Measurements from ENCODE around the gene VWA3A.

DNA sequence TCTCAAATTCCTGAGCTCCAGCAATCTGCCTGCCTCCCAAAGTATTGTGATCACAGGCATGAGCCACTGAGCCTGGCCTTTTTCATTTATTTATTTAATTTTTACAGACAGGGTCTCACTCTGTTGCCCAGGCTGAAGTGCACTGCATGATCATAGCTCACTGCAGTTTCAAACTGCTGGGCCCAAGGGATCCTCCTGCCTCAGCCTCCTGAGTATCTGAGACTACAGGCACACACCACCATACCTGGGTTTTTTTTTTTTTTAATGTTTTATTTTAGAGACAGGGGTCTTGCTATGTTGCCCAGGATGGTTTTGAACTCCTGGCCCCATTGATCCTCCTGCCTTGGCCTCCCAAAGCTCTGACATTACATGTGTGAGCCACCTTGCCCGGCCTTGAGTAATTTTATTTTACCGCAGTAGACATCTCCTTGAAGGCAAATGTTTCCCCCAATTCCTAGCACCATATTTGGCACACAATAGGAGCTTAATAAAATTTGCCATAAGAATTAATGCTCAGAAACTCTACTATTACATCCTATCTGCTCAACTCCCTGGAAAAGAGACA is 111.8 kb downstream of the VWA3A start:
- TF ChIP-seq, protein P1, sequence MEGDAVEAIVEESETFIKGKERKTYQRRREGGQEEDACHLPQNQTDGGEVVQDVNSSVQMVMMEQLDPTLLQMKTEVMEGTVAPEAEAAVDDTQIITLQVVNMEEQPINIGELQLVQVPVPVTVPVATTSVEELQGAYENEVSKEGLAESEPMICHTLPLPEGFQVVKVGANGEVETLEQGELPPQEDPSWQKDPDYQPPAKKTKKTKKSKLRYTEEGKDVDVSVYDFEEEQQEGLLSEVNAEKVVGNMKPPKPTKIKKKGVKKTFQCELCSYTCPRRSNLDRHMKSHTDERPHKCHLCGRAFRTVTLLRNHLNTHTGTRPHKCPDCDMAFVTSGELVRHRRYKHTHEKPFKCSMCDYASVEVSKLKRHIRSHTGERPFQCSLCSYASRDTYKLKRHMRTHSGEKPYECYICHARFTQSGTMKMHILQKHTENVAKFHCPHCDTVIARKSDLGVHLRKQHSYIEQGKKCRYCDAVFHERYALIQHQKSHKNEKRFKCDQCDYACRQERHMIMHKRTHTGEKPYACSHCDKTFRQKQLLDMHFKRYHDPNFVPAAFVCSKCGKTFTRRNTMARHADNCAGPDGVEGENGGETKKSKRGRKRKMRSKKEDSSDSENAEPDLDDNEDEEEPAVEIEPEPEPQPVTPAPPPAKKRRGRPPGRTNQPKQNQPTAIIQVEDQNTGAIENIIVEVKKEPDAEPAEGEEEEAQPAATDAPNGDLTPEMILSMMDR (IDR thresholded peaks at IDR 0.05; ENCODE audit: low read depth, low read length, poor library complexity, severe bottlenecking) = no peak
- TF ChIP-seq EZH2phosphoT487 (IDR thresholded peaks at IDR 0.05; ENCODE audit: borderline replicate concordance, low read length) = no peak

Data from DOHH2 (cell line).